KMS-11 (cell line): ENCODE data around the gene TRMT61A.

ENCODE experiments used
- H2AFZ ChIP-seq: fragments of 200-600 bp; sonication (generic); 2 replicates; pipeline ENCODE4 v1.6.1; 2016; ENCODE audit warnings: antibody characterized with exemption, mixed run types, low read depth
- H3K27ac ChIP-seq: fragments of 200-600 bp; sonication (generic); 2 replicates; pipeline ENCODE4 v1.6.1; 2016; ENCODE audit warnings: mild to moderate bottlenecking, mixed run types
- H3K27me3 ChIP-seq: fragments of 200-600 bp; sonication (generic); 2 replicates; pipeline ENCODE4 v1.6.1; 2017; ENCODE audit warnings: mild to moderate bottlenecking, low read depth, mixed run types, moderate library complexity; ENCODE audit not compliant: insufficient read depth
- H3K36me3 ChIP-seq: fragments of 200-600 bp; sonication (generic); 2 replicates; pipeline ENCODE4 v1.6.1; 2017; ENCODE audit warnings: mild to moderate bottlenecking, mixed run types; ENCODE audit not compliant: insufficient read depth
- H3K4me1 ChIP-seq: fragments of 200-600 bp; sonication (generic); 2 replicates; pipeline ENCODE4 v1.6.1; 2016; ENCODE audit warnings: mild to moderate bottlenecking, low read depth, mixed run types; ENCODE audit not compliant: poor library complexity, severe bottlenecking
- H3K4me2 ChIP-seq: fragments of 200-600 bp; sonication (generic); 2 replicates; pipeline ENCODE4 v1.7.0; 2016; ENCODE audit warnings: mild to moderate bottlenecking, mixed run types
- H3K4me3 ChIP-seq: fragments of 200-600 bp; sonication (generic); IDR thresholded peaks from 2 replicates; pipeline ENCODE4 v1.6.1; 2017; ENCODE audit warnings: low read depth, low read length, mixed read lengths; ENCODE audit not compliant: insufficient read depth
- H3K79me2 ChIP-seq: fragments of 200-600 bp; sonication (generic); 2 replicates; pipeline ENCODE4 v1.6.1; 2016; ENCODE audit warnings: low read depth, mixed run types; ENCODE audit not compliant: insufficient read depth
- H3K9ac ChIP-seq: fragments of 200-600 bp; sonication (generic); 2 replicates; pipeline ENCODE4 v1.6.1; 2016; ENCODE audit warnings: mild to moderate bottlenecking, mixed run types
- H4K20me1 ChIP-seq: fragments of 200-600 bp; sonication (generic); 2 replicates; pipeline ENCODE4 v1.6.1; 2016; ENCODE audit warnings: mild to moderate bottlenecking, mixed run types; ENCODE audit not compliant: insufficient read depth
- TF ChIP-seq, protein P1 (sequence below): fragments of 200-600 bp; sonication (generic); conservative IDR thresholded peaks from 2 replicates; pipeline ENCODE4 v1.6.1; 2017; ENCODE audit warnings: low read depth, mild to moderate bottlenecking, antibody characterized with exemption, low read length, moderate library complexity, mixed read lengths

The TRMT61A gene

GRCh38 chr14:103584326-103584915 lies 55.4 kb downstream of the TRMT61A start:
- Histone ChIP-seq H3K36me3 (no peaks in the 10 kb centered on the region), H3K4me2 (no peak overlapping the region), H3K27ac (no peak overlapping the region), H3K27me3 (no peaks in the 10 kb centered on the region), H4K20me1 (no peaks in the 10 kb centered on the region), H3K79me2 (no peaks in the 10 kb centered on the region), H2AFZ (no peak overlapping the region), H3K9ac (no peak overlapping the region), H3K4me3 (no peak overlapping the region), H3K4me1 (no peaks in the 10 kb centered on the region)
- TF ChIP-seq, protein P1, sequence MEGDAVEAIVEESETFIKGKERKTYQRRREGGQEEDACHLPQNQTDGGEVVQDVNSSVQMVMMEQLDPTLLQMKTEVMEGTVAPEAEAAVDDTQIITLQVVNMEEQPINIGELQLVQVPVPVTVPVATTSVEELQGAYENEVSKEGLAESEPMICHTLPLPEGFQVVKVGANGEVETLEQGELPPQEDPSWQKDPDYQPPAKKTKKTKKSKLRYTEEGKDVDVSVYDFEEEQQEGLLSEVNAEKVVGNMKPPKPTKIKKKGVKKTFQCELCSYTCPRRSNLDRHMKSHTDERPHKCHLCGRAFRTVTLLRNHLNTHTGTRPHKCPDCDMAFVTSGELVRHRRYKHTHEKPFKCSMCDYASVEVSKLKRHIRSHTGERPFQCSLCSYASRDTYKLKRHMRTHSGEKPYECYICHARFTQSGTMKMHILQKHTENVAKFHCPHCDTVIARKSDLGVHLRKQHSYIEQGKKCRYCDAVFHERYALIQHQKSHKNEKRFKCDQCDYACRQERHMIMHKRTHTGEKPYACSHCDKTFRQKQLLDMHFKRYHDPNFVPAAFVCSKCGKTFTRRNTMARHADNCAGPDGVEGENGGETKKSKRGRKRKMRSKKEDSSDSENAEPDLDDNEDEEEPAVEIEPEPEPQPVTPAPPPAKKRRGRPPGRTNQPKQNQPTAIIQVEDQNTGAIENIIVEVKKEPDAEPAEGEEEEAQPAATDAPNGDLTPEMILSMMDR = no peak
